C4-2B (cell line): ENCODE measurements around the gene EFNB1.

Source experiments
- ZFX ChIP-seq: fragments of 450-650 bp; IDR thresholded peaks from 2 replicates; pipeline ENCODE4 v1.6.1; 2017
- TF ChIP-seq, protein P1 (sequence below): fragments of 450-650 bp; conservative IDR thresholded peaks from 2 replicates; pipeline ENCODE4 v1.5.1; 2017; ENCODE audit warnings: mild to moderate bottlenecking

DNA sequence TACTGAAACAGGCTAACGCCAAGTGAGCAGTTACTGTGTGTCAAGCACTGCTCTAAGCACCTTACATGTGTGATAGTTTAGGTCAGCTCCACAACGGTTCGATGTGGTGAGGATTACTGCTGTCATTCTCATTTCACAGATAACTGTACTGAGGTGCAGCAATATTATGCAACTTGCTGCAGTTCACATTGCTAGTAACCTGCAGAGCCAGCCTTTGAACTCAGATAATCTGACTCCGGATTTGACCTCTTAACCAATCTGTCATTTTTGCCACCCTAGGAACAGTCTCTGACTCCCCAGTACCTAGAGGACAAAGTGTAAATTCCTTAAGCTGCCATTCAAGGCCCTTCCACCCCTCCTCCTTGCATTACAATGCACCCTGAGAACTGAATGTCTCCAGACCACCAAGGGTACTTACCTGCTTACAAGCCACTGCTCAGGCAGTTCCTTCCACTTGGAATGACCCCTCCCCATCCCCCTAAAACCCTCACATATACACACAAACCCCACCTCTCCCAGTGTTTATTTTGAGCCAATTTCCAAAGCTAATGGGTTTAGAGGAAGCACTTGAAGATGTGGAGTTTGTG is 24.9 kb downstream of the EFNB1 start:
- TF ChIP-seq, protein P1, sequence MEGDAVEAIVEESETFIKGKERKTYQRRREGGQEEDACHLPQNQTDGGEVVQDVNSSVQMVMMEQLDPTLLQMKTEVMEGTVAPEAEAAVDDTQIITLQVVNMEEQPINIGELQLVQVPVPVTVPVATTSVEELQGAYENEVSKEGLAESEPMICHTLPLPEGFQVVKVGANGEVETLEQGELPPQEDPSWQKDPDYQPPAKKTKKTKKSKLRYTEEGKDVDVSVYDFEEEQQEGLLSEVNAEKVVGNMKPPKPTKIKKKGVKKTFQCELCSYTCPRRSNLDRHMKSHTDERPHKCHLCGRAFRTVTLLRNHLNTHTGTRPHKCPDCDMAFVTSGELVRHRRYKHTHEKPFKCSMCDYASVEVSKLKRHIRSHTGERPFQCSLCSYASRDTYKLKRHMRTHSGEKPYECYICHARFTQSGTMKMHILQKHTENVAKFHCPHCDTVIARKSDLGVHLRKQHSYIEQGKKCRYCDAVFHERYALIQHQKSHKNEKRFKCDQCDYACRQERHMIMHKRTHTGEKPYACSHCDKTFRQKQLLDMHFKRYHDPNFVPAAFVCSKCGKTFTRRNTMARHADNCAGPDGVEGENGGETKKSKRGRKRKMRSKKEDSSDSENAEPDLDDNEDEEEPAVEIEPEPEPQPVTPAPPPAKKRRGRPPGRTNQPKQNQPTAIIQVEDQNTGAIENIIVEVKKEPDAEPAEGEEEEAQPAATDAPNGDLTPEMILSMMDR: no peak
- no peak for TF ChIP-seq ZFX
